Measurements from ENCODE around the gene EPHA3.

The EPHA3 gene

DNA sequence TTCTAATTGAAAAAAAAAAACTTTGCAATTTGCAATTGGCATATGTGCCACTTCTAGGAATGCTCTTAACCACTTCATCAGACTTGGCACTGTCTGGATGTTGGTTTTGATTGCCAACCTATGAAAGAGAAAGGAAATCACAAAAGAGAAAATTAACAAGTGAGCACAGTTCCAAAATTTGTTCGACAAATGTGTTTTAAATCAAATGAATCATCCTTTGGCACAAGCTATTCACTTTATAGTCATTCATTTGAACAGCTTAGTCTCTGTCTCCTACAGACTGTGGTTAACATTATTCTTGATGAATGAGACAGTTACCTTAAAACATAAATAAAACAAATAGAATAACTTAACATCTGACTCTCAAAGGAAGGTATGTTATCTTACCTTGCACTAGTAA, 265.0 kb downstream of the EPHA3 start:
- no peak for DNase-seq

DNA sequence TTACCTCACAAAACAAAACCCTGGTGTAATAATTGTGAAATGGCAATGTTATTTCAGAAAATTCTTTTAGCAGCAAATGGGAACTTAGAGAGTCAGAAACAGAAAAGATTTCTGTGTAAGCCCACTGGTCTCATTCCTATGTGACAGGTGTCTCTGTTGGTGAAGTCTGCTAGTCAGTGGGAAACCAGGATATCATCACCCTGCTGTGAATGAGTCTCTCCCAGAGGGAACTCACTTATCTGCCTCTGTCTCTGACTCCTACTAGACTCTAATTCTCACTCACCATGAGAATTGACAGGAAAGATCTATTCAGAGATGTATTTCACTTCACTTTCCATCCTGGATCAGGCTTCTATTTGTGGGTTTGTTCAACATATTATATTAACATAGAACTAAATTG, 266.0 kb downstream of the EPHA3 start:
- no peak for DNase-seq

DNA sequence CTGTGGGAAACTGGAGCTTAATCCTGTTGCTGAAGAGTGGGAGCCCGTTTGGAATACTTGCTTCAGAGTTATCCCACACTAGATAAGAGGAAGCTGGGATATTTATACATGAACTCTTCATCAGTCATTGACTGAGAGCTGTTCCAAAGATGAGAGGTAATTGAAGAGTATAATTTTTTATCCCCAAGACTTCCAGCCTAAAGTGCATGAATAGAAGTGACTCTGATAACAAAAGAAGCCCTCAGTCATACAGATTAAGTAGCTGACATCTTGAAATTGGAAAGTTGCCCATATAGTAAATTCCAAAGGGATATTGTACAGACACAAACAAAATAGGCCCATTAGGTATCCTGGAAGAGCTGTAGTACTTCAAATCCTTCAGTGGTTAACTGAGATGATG, 268.0 kb downstream of the EPHA3 start:
- no peak for DNase-seq

DNA sequence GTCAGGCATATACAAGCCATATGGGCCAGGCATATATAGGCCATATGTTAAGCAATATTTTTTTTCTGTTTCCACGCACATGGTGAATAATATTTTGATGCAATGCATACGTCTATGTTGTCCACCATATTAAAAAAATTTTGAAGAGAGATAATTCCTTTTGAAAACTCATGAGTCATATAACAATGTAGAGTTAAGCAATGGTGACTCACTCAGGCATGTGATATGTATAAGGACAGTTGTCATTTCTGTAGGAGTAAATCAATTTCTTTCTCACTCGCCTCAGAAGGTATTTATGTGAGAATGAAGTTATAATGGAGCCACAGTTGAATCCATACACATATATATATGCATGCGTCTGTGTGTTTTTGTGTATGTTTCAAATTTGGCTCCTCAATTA, 272.6 kb downstream of the EPHA3 start:
- DNase-seq, result no peak

DNA sequence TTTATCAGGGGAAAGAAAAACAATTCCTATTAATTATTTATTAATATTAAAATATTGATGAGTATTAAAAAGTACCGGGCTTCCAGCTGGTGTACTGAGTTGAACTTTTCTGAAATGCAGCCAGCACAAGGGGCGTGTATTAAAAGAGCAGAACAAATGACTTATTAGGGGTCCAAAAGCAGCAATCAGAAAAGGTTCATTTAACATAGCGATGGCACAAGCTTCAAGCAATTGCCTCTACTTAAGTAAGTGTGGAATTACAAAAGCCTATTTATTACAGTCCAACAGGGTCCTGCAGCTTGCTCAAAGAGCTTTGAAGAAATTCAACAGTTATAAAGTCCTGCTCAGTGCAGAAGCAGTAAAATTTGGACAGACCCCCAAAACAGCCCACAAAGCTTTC, 285.6 kb downstream of the EPHA3 start:
- no peak for DNase-seq

DNA sequence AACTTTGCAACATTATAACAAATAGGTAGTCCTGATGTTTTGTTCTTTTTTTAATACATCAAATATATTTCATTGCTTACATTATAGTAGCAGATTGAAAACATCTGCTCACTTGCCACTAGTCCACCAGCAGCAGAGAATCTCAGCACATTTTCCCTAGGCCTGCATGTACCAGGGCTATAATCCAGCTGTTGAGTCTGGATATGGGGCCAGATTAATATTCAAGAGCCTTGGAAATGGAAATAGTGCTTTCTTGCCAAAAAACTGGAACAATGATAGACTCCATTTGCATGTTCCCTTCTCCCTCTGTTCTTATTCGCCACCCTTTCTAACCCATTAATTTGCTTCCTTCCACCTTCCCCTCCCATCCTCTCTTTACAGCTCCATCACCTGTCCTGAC, 288.0 kb downstream of the EPHA3 start:
- no peak for DNase-seq

DNA sequence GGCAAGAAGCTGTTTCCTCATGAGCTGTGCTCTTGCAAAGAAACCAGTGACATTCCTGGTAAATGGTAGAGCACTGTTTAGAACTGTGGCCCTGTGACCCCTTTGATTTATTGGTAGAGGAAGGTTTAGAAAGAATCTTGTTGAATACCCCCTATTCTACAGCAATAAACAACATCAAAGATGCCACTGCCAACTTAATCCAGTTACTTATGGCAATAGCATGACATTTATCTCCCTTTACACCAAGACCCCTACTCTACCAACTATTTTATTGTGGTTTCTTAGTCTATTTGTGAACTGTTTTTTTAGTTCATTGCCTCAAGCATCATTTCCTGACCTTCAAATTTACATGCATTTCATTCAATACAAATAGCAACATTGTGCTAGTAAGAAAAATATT, 288.6 kb downstream of the EPHA3 start:
- no peak for DNase-seq

DNA sequence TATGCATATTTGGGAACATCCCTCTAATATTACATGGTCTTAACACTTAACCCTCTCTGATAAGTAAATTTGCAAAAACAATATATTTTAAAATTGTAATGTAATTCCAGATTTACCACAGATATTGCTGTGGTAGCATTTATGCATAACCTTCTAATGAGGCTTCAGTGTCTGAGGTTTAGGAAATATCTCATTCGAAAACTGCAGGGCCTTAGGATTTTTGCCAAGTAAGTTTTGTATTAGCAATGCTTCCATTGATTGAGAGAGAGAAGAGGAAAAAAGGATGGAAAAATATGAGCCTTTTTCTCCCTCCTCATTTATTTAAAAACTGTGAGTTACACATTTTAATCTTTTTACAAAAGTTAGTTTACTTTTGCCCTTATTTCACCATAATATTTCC, 294.6 kb downstream of the EPHA3 start:
- DNase-seq, result no peak

DNA sequence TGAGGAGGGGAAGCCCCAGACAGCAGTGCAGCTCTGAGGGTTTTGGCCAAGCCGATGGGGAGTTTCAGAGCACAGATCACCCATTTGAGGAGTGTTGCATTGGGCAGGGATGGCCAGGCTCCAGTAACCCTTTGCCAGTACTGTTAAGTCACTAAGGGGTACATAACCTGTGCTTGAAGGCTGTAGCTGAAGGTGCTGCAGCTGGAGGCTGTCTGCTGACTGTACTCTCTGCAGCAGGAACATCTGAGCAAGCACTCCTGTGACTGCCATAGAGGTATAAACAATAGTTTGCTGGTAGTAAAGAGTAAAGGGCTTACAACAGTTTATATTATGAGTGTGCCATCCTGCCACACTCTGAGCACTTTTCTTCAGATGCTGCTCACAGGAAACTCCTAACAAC, 297.8 kb downstream of the EPHA3 start:
- no peak for DNase-seq

DNA sequence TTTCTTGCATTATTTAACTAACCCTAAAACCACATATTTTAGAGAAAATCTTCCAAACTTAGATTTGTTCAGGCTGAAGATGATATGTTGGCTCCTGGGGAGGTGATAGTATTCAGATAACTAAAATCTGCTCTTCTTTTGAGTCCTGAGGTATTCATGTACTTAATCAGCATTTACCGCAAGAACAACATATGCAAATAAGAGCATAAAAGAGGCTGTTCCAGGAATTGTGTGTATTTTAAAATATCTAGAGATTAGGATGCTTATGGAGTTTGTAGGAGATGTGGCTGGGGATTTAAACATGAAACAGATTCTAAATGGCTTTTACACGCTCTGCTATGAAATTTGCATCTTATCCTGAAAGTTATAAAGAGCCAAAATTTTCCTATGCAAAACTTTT, 298.2 kb downstream of the EPHA3 start:
- DNase-seq, result no peak

DNA sequence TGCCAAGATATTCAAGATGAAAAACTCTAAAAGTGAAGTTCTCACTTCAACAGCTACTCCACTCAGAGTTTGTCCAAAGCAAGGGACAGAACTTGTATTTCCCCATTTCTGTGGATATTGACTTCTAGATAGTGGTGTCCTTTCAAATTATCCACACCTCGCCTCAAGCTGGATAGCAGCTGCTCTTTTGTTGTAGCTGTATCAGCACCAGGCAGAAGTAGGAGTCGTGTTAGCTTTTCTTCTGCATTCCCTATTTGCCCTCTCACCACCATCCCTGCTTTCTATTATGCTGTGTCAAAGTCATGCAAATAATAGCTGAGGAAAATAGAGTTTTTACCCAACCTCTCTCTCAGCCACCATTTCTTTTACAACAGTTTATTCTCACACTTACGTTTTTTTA, 303.8 kb downstream of the EPHA3 start:
- no peak for DNase-seq

DNA sequence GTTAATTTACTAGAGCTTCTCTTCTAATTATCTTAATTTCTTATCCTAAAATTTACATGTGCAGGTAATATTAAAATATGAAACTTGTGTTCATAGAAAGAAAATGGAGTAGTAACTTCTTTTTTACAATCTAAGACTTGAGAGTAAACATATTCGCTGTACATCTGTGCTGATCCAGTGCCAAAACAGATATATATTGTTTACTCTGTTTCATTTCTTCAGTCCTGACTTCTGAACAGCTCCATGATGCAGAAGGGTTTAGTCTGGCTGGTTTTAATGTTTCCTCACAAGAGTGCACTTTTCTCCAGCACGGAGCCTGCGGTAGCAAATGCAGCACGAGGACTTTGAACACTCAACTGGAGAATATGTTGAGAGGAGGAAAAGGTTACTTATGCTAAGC, 306.8 kb downstream of the EPHA3 start:
- no peak for DNase-seq

DNA sequence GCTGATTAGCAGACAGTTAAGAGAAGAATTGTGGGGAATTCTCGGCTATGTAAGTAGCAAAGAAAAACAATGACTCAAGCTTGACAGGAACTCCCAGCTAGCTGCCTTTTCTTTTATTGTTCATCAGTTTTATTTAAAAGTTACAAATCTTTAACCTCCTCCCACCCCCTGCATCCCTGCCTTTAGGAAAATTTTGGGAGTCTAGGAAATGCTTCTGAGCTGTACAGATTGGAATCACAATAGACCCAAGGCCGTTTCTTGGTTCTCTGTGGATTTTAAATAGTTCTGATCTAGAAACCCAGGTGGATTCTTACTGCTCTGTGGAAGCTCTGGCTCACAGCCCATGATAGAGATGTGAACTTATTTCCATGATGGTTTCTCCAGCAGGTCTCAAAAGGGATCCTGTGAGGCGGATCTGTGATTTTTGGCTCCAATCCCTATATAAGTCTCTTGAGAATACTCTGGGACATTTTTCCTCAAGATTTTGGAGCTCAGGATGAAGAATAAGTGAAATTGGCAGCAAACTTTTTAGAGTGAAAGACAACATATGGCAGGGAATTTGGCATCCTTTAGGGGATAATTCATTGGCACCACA, 312.3 kb downstream of the EPHA3 start:
- no peak for DNase-seq

DNA sequence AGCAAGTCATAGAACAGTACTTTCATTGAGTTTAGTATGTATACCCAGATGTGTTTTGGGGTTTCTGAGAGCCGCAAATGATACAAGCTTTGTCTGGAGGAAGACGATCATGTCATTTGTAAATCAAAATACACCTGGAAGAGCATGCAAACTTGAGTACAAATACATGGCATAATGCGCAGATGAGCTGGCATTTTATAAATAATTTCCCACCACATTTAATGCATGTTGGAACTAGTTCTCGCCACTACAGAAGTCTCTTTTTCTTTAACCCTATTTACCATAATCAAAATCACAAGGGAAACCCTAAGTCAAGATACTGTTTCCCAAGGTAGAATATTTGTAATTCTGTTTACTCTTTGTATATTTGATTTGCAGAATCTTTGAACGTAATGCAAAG, 318.6 kb downstream of the EPHA3 start:
- no peak for DNase-seq

DNA sequence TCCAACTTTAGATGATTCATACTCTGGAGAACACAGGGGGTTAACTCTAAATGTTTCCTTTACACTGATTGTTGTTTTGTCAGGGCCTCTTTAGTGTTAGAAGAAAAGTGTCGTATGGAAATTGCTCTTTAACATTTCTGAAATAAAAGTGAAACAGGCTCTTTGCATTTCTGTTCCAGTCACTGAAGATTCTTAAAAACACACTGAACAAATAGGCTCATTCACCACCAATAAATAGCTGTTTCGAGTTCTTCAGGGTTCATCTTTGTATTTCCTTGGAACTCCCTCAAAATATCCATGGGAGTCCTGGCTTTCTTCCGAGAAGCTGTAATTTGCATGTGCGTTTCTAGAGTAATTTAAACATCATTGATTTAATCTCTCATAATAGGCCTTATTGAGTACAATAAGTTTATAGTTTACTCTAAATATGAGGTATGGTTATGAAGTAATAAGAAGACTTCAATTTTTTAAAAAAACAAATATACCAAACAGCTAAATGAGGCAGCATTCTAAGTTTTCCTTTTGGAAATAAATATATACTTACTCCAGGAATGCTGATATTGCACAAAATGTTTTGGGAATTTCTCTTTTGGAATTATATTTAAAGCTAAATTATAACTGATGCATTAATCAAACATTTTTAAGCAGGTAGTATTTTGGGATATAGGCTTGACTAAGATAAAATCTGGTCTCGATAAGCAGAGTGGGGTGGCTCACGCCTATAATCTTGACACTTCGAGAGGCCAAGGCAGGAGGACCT, 327.4 kb downstream of the EPHA3 start:
- DNase-seq, result no peak

DNA sequence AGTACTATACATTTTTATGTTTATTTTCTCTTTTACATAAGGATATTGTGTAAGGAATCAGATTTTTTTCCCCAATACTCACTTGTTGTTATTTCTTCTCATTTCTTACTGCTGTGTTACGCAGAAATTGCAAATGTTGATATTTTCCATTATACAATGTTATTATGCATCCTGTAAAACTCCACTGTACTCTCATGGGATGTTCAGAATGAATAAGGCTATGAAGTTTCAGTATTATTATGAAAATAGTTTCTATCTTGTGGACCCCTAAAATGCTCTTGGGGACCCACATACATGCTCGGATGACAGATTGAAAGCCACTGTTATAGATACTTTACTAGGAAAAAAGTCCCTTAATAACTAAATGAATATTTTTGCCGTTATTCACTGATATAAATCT, 329.4 kb downstream of the EPHA3 start:
- no peak for DNase-seq

DNA sequence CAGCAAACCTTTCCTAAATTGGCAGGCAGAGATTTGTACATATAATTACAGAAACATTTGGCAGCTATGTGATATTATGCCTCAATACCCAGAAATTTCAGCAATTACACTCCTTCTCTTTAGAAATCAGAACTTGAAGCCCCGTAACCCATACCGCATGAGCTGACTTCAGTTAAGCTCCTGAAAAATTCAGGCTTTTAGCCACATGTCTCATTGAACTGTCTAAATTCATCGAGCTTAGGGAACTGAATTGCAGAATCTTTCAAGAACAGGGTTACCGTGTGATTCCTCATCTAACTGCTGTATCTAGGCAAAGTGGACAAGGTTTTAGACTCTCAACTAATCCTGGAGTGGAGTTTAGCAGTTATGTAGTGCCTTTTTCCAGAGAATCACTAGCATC, 333.0 kb downstream of the EPHA3 start:
- no peak for DNase-seq

DNA sequence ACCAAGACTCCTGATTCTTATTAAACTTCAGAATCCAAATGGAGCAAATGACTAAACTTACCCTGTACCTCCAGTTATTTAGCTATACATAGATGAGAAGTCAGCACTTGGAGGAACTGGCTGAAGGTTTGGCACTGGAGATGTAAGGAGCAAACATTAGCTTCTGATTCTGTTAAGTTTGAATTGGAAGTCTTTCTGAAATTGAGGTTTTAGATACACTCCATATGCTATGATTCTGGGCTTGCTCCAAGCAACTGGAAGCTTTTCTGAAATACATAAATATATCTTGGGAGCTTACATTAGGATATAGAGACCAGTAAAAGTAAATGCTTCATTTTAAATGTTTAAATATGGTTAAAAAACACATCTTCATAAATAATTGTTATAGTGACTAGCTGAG, 333.7 kb downstream of the EPHA3 start:
- no peak for DNase-seq

DNA sequence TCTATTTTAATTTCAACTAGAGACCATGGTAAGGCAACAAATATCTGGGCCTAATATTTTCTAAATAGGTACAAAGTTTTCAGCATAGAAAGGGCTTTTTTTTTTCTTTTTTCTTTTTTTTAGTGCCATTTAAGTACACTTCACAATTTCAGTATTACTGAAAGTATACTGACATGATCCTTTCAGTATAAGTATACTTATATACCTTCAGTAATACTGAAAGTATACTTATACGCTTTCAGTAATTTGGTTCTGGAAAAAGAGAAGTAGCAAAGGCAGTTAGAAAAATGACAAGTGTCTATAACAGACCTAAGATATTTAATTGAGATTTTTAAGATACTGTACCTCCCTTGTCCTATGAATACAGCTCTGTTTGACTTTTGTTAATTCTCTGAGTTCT, 339.2 kb downstream of the EPHA3 start:
- DNase-seq, result no peak

DNA sequence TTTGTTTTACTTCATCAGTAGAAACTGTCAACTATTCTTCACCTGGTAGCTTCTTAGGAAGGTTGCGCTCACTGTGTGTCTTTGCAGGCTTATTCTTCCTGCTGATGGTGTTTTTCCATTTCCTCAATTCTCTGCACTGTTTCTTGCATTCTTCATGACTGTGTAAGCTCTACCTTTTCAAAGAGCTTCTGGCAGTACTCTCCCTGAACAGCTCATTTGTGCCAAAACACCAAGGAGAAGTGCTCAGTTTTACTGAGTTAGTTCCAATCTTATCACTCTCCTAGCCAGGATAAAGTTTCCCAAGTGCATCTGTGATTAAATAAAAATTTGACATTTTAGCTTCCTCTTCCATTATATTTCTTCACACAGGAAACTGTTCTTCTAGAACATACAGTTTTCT, 339.8 kb downstream of the EPHA3 start:
- no peak for DNase-seq

DNA sequence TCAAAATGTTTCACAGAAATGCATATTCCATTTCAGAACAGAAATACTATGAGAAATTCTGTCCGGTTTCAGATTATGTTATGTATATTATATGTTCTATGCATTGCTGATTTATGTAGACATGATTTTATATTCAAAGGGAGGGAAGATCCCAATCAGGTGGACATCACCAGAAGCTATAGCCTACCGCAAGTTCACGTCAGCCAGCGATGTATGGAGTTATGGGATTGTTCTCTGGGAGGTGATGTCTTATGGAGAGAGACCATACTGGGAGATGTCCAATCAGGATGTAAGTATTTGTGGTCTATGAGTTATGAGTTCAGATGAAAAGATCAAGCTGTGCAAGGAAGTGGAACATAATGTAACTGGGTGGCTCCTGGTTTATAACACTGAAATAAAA, 341.7 kb downstream of the EPHA3 start:
- no peak for DNase-seq

DNA sequence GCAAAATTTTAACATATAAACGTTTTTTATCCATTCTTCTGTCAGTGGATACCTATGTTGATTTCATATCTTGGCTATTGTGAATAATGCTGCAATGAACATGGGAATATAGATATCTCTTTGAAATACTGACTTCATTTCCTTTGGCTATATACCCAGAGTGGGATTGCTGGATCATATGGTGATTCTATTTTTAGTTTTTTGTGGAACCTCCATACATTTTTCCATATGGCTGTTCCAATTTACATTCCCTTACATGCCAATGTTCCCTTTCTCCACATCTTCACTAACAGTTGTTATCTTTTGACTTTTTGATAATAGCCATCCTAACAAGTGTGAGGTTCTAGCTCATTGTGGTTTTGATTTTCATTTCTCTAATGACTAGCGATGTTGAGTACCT, 344.6 kb downstream of the EPHA3 start:
- no peak for DNase-seq

DNA sequence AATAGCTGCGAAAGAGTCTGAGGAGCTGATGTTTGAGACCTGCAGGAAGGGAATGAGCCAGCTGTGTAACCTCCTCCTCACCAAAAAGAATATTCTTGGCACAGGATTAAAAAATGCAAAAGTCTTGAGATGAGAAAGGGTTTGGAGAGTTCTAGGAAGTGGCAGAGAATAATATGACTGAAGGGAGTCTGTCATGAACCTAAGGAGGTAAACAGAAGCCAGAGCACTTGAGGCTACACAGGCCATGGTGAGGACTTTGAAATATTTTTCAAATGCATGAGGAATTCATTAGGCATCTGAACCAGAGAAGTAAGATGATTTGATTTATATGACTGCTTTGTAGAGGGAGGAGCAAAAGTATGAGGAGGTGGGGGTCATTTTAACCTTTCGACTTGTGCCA, 347.8 kb downstream of the EPHA3 start:
- DNase-seq, result no peak

DNA sequence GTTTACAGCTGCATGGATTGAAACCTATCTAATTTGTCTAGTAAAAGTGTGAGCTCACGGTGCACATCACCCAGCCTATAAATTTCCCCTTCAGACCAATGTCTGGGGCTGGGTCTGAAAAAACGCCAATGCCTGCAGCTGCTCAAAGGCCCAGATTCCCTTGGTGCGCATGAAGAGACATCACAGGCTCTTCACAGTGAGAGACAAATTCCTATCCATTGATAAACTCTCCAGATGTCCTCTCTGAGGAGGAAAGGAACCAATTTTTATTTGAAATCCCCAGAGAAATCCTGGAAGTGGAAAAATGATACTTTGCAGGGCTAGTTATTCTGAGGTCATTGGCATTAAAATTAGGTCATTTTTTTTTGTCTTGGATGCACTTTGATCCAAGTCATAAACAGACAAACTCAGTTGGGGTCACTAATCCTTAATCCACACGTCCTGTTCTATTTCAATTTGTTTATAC, 360.5 kb downstream of the EPHA3 start:
- DNase-seq, result no peak

DNA sequence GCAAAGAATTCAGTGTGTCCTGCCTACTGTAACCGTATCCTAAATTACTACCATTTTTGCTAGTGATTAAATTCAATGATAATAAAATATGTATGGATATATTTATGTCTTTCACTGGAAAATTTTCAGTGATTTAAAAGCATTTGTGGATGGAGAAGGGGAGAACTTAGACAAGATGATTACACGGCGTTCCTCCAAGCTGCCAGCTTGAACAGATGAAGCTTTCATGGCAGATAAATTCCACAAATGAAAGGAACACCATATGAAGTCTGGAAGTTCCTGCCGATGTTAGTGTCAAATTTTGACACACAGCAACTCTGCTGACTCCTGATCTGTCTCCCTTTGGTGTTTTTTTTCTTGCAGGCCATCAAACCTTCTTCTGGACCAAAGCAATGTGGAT, 364.7 kb downstream of the EPHA3 start:
- DNase-seq, result no peak

Measured in activated CD4-positive, alpha-beta T cell treated with anti-CD3 and anti-CD28 coated beads, Interleukin-2, amount 50 U/mL, for 48 hours (primary cell).